GM13976 (cell line): Measurements from ENCODE around the gene CAMKK2.

ENCODE experiments used
- DNase-seq: peaks from one replicate; pipeline ENCODE4 v3.0.0; 2012; ENCODE audit warnings: low spot score
- CTCF ChIP-seq: IDR thresholded peaks from 2 replicates; pipeline ENCODE4 v1.5.1; 2012; ENCODE audit warnings: borderline replicate concordance, mild to moderate bottlenecking; ENCODE audit not compliant: insufficient read depth; ENCODE audit errors: extremely low read depth, missing control alignments, control extremely low read depth
- in situ Hi-C: fragments of 300-500 bp; cut with MboI; formaldehyde crosslinking; loops from one replicate; pipeline ENCODE4 v1.12.0; 2022; ENCODE audit warnings: low sequenced_read_pairs, mixed read lengths, inconsistent platforms; ENCODE audit not compliant: unreplicated experiment

CAMKK2 gene

GRCh38 chr12:121198949-121199348 is 97.6 kb downstream of the CAMKK2 start:
- DNase-seq: no peak
- in situ Hi-C loops: no loop called here
- no peak for TF ChIP-seq CTCF

GRCh38 chr12:121196902-121197301 is 99.6 kb downstream of the CAMKK2 start:
- no peak for TF ChIP-seq CTCF
- in situ Hi-C loops: no loop called here
- no peak for DNase-seq

- DNase-seq: no peak
- TF ChIP-seq CTCF: no peak
- in situ Hi-C loops: no loop called here
Observed at GRCh38 chr12:121191151-121191550, 105.4 kb downstream of the CAMKK2 start.

GRCh38 chr12:121190523-121191031 is 105.9 kb downstream of the CAMKK2 start:
- in situ Hi-C loops: no loop called here
- no peak for DNase-seq
- no peak for TF ChIP-seq CTCF

- TF ChIP-seq CTCF: no peak
- DNase-seq: no peak
- in situ Hi-C loops: no loop called here
Observed at GRCh38 chr12:121189619-121190155, 106.8 kb downstream of the CAMKK2 start.

- no peak for DNase-seq
- TF ChIP-seq CTCF: no peak
- in situ Hi-C loops: no loop called here
Observed at GRCh38 chr12:121189131-121189530, 107.4 kb downstream of the CAMKK2 start.
